Tibial nerve (tissue), 4 donors: ENCODE results near the gene COX7A2.

Experiments used
- CTCF ChIP-seq, 5 experiments: fragments of 200-600 bp in 3 of 5; fragments of 450-650 bp in 2 of 5; sonication (generic) in 3 of 5; IDR thresholded peaks; one replicate each; pipeline ENCODE4 v1.5.1; 2016 to 2019; ENCODE audit warnings: antibody characterized with exemption in 5 of 5, mild to moderate bottlenecking in 3 of 5, moderate library complexity in 2 of 5
- EP300 ChIP-seq, 2 donors: sonication (generic); formaldehyde crosslinking; IDR thresholded peaks; one replicate each; pipeline ENCODE4 v1.6.1; 2017; ENCODE audit warnings: antibody characterized with exemption in 2 of 2, mild to moderate bottlenecking in 1 of 2
- POLR2A ChIP-seq, 2 donors: fragments of 450-650 bp; IDR thresholded peaks; one replicate each; pipeline ENCODE4 v1.6.1; 2017; ENCODE audit warnings: antibody characterized with exemption in 2 of 2, mild to moderate bottlenecking in 2 of 2, moderate library complexity in 2 of 2

GRCh38 chr6:75285283-75285639, 41.7 kb upstream of the COX7A2 start:
- no peak for TF ChIP-seq CTCF (IDR thresholded peaks at IDR 0.05)
- TF ChIP-seq POLR2A (IDR thresholded peaks at IDR 0.05), result no peak
- no peak for TF ChIP-seq EP300 (IDR thresholded peaks at IDR 0.05)
